Sigmoid colon (tissue), 4 donors: ENCODE results near the gene KIF24.
A peak's percentile ranks its signal among the peaks of the same experiment; 100 is the strongest.

Experiments
- CTCF ChIP-seq, 4 experiments: fragments of 450-650 bp in 3 of 4; fragments of 200-600 bp in 1 of 4; IDR thresholded peaks; one replicate each; pipeline ENCODE4 v1.5.1; 2016 to 2019; ENCODE audit warnings: antibody characterized with exemption in 4 of 4, mild to moderate bottlenecking in 3 of 4, moderate library complexity in 2 of 4
- EP300 ChIP-seq, 4 donors: sonication (generic); formaldehyde crosslinking; IDR thresholded peaks; one replicate each; pipeline ENCODE4 v1.6.1; 2017; ENCODE audit warnings: antibody characterized with exemption in 4 of 4
- POLR2A ChIP-seq, 2 donors: fragments of 450-650 bp; IDR thresholded peaks; one replicate each; pipeline ENCODE4 v1.6.1; 2016; ENCODE audit warnings: antibody characterized with exemption in 2 of 2, mild to moderate bottlenecking in 2 of 2, moderate library complexity in 2 of 2
- POLR2AphosphoS5 ChIP-seq, 4 donors: sonication (generic); formaldehyde crosslinking; IDR thresholded peaks; one replicate each; pipeline ENCODE4 v1.6.1; 2017; ENCODE audit warnings: antibody characterized with exemption in 4 of 4

DNA sequence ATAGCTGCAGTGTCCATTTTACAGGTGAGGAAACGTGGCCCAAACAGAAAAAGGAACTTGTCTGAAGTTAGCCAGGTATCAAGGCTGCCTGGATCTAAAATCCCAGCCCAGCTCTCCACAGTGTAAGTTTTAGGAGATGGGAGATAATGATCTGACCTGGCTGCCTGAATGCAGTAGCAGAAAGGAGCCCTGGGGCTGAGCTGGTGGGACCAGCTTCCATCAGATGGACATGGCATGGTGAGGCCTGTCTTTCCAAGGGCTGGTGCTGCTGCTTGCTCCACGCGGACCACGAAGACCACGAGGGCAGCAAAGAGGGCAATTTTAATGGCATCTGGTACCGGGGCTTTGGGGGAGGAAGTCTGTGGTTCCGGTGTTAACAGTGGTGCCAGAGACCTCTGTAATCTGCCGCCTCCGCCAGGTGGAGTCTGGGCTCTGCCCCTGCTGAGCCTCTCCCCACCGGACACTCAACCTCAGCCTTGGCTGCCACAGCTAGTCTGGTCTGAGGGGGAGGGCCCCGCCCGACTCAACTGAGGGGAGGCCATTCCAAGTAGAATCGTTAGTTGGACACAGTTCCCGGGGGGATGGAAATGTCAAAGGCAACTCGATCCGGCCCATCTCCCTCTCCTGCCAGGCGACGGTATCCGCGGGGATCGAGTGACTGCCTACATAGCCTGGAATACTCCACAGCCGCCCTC, 47.0 kb upstream of the KIF24 start:
- TF ChIP-seq POLR2A (IDR thresholded peaks at IDR 0.05) = no peak
- peak in 1 of 4 experiments; percentile 14 for TF ChIP-seq CTCF (IDR thresholded peaks at IDR 0.05)
- TF ChIP-seq POLR2AphosphoS5 (IDR thresholded peaks at IDR 0.05) = no peak
- TF ChIP-seq EP300 (IDR thresholded peaks at IDR 0.05) = no peak
